GM18873 (cell line): ENCODE data around the gene MGAT4D.
"Not testable (repeated sequence)": the region's sequence is repeated elsewhere in the genome, so short reads cannot be mapped to it uniquely, and the experiment has no call there.

Experiments used
- ATAC-seq: cut with Tn5 transposase; IDR thresholded peaks from one replicate; pipeline ENCODE4 v1.9.1; 2021; ENCODE audit warnings: mild to moderate bottlenecking, moderate library complexity, moderate number of reproducible peaks; ENCODE audit not compliant: unreplicated experiment, low FRiP score

MGAT4D gene

GRCh38 chr4:140444347-140444746 lies 53.7 kb downstream of the MGAT4D start:
- not testable (repeated sequence) for ATAC-seq

GRCh38 chr4:140439644-140440142 lies 58.4 kb downstream of the MGAT4D start:
- no peak for ATAC-seq

DNA sequence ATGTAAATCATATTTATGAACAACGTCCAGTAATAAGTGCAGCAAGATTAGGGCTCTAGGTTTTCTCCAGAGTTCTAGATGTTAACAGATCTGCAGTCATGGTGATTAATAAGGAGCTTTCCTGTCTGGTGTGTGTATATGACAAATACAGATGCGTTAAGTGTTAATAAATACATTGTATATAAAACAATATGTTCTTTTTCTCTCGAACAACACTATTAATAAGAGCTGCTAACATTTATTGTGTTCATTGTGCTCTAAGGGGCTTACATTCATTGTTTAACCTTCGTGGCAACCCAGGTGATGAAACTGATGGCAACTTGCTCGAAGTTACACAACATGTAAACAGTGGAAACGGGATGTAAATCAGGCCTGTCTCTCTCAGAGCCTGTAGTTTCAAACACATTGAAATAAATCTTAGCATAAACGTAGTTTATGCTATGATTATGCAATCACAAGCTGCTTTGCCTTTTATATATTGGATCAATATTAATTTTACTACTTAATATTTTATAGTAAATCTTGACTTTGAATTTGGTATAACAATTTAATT lies 70.1 kb downstream of the MGAT4D start:
- ATAC-seq: no peak

DNA sequence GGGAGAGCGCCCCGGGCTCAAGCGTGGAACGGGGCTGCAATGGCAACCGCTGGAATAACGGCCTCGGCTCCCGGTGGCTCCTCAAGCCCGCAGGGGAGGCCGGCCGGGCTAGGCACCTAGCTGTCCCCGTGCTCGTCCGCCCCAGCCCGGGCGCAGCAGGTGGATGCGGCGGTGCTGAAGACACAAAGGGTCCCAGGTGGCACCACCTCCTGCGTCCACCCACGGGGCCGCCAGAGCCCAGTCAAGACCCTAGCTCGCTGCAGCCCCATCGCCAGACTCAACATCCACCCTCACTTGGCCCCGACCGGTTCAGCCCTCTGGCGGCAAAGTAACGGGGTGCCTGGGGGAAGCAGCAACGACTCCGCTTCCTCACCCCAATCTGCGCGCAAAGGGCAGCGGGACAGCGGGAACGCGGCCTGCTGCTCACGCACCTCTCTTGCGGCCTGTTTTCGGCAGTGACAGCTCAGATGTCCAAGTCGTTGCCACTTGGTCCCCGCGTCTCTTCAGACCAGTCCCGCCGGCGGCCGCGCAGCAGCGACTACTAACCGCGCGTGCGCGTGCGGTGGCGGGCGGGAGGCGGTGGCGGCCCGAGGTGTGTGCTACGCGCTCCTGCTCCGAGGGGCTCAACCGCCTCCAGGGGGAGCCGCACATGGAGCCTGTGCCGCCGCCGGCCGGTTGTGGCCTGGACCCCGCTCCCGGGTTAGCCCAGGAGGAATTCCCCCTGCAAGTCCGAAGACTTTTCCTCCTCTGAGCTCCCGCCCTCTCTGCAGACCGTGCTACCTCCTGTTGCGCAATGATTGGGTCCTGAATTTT lies 70.8 kb downstream of the MGAT4D start, which contains the start of gene CLGN:
TSS of gene CLGN (minus strand) at position 543 of the 813 bp plus-strand sequence. CDS start 14,570 bp downstream, outside the sequence.
- ATAC-seq: no peak

- no peak for ATAC-seq
Observed at GRCh38 chr4:140426610-140427105, 71.4 kb downstream of the MGAT4D start.

GRCh38 chr4:140423106-140423505 lies 75.0 kb downstream of the MGAT4D start:
- ATAC-seq: no peak

DNA sequence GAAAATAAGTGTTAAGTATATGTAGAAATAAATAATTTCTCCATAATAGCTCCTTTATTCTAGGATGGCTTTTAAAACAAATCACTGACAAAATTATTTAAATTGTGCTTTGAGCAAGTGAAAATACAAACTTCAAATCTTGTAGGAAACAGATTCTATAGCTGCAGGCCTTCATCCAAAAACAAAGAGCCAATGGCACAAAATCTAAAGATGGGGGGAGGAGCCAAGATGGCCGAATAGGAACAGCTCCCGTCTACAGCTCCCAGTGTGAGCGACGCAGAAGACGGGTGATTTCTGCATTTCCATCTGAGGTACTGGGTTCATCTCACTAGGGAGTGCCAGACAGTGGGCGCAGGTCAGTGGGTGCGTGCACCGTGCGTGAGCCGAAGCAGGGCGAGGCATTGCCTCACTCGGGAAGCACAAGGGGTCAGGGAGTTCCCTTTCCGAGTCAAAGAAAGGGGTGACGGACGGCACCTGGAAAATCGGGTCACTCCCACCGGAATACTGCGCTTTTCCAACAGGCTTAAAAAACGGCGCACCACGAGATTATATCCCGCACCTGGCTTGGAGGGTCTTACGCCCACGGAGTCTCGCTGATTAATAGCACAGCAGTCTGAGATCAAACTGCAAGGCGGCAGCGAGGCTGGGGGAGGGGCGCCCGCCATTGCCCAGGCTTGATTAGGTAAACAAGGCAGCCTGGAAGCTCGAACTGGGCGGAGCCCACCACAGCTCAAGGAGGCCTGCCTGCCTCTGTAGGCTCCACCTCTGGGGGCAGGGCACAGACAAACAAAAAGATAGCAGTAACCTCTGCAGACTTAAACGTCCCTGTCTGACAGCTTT lies 84.7 kb downstream of the MGAT4D start:
- ATAC-seq: not testable (repeated sequence)

GRCh38 chr4:140408974-140409373 lies 89.1 kb downstream of the MGAT4D start:
- ATAC-seq: no peak

DNA sequence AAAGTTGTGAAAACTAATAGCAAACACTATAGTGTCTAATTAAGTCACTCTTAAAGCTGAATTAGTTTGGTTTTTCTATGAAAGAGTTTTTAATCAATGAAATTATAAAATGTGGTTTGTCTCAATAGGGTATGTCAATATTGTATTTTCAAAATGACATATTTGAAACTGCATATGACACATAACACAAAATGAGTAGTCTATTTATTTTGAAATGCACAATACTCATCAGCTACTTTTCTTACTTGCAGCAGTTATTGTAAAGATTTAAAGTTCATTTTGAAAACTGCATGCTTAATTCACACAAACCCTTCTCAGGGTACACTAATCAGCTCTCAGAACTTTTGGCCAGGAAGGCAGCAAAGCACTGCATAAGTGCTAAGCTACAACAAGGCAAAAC lies 91.8 kb downstream of the MGAT4D start:
- ATAC-seq: no peak

GRCh38 chr4:140400111-140400510 lies 98.0 kb downstream of the MGAT4D start:
- no peak for ATAC-seq

GRCh38 chr4:140395668-140396067 lies 102.4 kb downstream of the MGAT4D start:
- ATAC-seq: no peak
